WTC11 (cell line): ENCODE data around the gene EMC10. TPM values are rescaled to one million over a fixed set of nuclear protein-coding genes. Genes with fewer than 3 reads are reported as not detected.

Experiments
- ATAC-seq: fragments of 200-7000 bp; cut with Tn5 transposase; 2 replicates; pipeline ENCODE4 v1.10.0; 2021; ENCODE audit warnings: mild to moderate bottlenecking, moderate library complexity
- CTCF ChIA-PET: fragments of 300-600 bp; sonication (Branson Sonifier 250); formaldehyde crosslinking; loops from one replicate; lab custom pipeline; 2021; ENCODE audit warnings: antibody characterized with exemption; lab: Charles Lee
- POLR2A ChIA-PET: fragments of 350-600 bp; sonication (Branson Sonifier 250); formaldehyde crosslinking; loops from one replicate; lab custom pipeline; 2021; ENCODE audit warnings: antibody characterized with exemption; lab: Charles Lee
- DNase-seq: peaks from one replicate; pipeline ENCODE4 v3.0.0; 2021; ENCODE audit warnings: low spot score
- H3K27ac Mint-ChIP-seq: 2 replicates; pipeline ENCODE4 v1.8.0; 2021; ENCODE audit warnings: mixed read lengths
- H3K27me3 Mint-ChIP-seq: 2 replicates; pipeline ENCODE4 v1.8.0; 2021; ENCODE audit warnings: low read depth, mild to moderate bottlenecking, moderate library complexity, mixed read lengths
- H3K36me3 Mint-ChIP-seq: 2 replicates; pipeline ENCODE4 v1.8.0; 2021; ENCODE audit warnings: mixed read lengths
- H3K4me1 Mint-ChIP-seq: 2 replicates; pipeline ENCODE4 v1.8.0; 2022; ENCODE audit warnings: mixed read lengths
- H3K4me3 Mint-ChIP-seq: 2 replicates; pipeline ENCODE4 v1.8.0; 2021; ENCODE audit warnings: mild to moderate bottlenecking, moderate library complexity, mixed read lengths
- H3K9me3 Mint-ChIP-seq: 2 replicates; pipeline ENCODE4 v1.8.0; 2021; ENCODE audit warnings: mixed read lengths
- ARID4B ChIP-seq: sonication (generic); formaldehyde crosslinking; IDR thresholded peaks from 2 replicates; pipeline ENCODE4 v1.8.0; 2023; ENCODE audit warnings: missing genetic modification reagents, mild to moderate bottlenecking, borderline replicate concordance
- CTCF ChIP-seq: fragments of 200-600 bp; IDR thresholded peaks from 2 replicates; pipeline ENCODE4 v1.8.0; 2022; ENCODE audit warnings: antibody characterized with exemption
- ELF4 ChIP-seq: sonication (generic); formaldehyde crosslinking; IDR thresholded peaks from 2 replicates; pipeline ENCODE4 v1.8.1; 2022; ENCODE audit warnings: low read depth, mild to moderate bottlenecking, moderate library complexity, missing genetic modification reagents
- GRHL2 ChIP-seq: fragments of 250-450 bp; sonication (Bioruptor Pico); IDR thresholded peaks from 2 replicates; pipeline ENCODE4 v1.8.0; 2022; ENCODE audit warnings: mild to moderate bottlenecking, moderate library complexity; ENCODE audit not compliant: insufficient replicate concordance, severe bottlenecking
- HMGA2 ChIP-seq: fragments of 250-450 bp; sonication (Bioruptor Pico); IDR thresholded peaks from 2 replicates; pipeline ENCODE4 v1.4.0; 2021; ENCODE audit warnings: mild to moderate bottlenecking, moderate library complexity
- JAZF1 ChIP-seq: fragments of 250-450 bp; sonication (Bioruptor Pico); IDR thresholded peaks from 2 replicates; pipeline ENCODE4 v1.9.0; 2021; ENCODE audit warnings: moderate library complexity, mild to moderate bottlenecking, inconsistent platforms
- MYBL2 ChIP-seq: sonication (generic); formaldehyde crosslinking; IDR thresholded peaks from 2 replicates; pipeline ENCODE4 v1.8.1; 2023; ENCODE audit warnings: mild to moderate bottlenecking, moderate library complexity, missing genetic modification reagents
- SOX15 ChIP-seq: fragments of 250-450 bp; sonication (Bioruptor Pico); IDR thresholded peaks from 2 replicates; pipeline ENCODE4 v1.9.0; 2021; ENCODE audit warnings: mild to moderate bottlenecking
- ZNF138 ChIP-seq: sonication (generic); formaldehyde crosslinking; conservative IDR thresholded peaks from 2 replicates; pipeline ENCODE4 v1.8.1; 2022; ENCODE audit warnings: mild to moderate bottlenecking, moderate library complexity, missing genetic modification reagents
- ZNF671 ChIP-seq: fragments of 250-450 bp; sonication (Bioruptor Pico); IDR thresholded peaks from 2 replicates; pipeline ENCODE4 v1.8.0; 2021; ENCODE audit warnings: mild to moderate bottlenecking
- total RNA-seq: library from RNA; stranded (reverse); gene quantifications from 3 replicates; pipeline ENCODE4 v1.2.3, GENCODE V29; 2021
- TF ChIP-seq, protein P1 (sequence below): fragments of 250-450 bp; sonication (Bioruptor Pico); IDR thresholded peaks from 2 replicates; pipeline ENCODE4 v1.8.0; 2021; ENCODE audit warnings: mild to moderate bottlenecking
- TF ChIP-seq, protein P2 (sequence below): sonication (generic); formaldehyde crosslinking; IDR thresholded peaks from 2 replicates; pipeline ENCODE4 v1.8.1; 2023; ENCODE audit warnings: mild to moderate bottlenecking, moderate library complexity, missing genetic modification reagents

EMC10 gene
- total RNA-seq, 1 experiment from 2014 or later = 114 TPM

GRCh38 chr19:50516964-50517703 lies 40.8 kb downstream of the EMC10 start (continued):
- TF ChIP-seq, protein P1, sequence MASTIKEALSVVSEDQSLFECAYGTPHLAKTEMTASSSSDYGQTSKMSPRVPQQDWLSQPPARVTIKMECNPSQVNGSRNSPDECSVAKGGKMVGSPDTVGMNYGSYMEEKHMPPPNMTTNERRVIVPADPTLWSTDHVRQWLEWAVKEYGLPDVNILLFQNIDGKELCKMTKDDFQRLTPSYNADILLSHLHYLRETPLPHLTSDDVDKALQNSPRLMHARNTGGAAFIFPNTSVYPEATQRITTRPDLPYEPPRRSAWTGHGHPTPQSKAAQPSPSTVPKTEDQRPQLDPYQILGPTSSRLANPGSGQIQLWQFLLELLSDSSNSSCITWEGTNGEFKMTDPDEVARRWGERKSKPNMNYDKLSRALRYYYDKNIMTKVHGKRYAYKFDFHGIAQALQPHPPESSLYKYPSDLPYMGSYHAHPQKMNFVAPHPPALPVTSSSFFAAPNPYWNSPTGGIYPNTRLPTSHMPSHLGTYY = no peak
- TF ChIP-seq ZNF671 (CRISPR knock-in tag) (no peak), GRHL2 (no peak), HMGA2 (CRISPR knock-in tag) (no peak), MYBL2 (CRISPR knock-in tag) (no peak), ARID4B (CRISPR knock-in tag) (no peak)

GRCh38 chr19:50517704-50518075 lies 41.4 kb downstream of the EMC10 start:
- DNase-seq (no peak), ATAC-seq (no peak)
- Mint-ChIP-seq H3K9me3 (peaks cover 5% of the 10 kb centered on the region), H3K4me3 (no peak overlapping the region), H3K27me3 (peaks cover 25% of the 10 kb centered on the region), H3K27ac (no peak overlapping the region), H3K4me1 (peaks cover 5% of the 10 kb centered on the region; the same call in 1 of the 2 replicates), H3K36me3 (peaks cover 5% of the 10 kb centered on the region; the same call in 1 of the 2 replicates)
- no peak for TF ChIP-seq ZNF138
- no peak for TF ChIP-seq JAZF1 (CRISPR knock-in tag)
- no peak for TF ChIP-seq ELF4 (CRISPR knock-in tag)
- TF ChIP-seq, protein P2, sequence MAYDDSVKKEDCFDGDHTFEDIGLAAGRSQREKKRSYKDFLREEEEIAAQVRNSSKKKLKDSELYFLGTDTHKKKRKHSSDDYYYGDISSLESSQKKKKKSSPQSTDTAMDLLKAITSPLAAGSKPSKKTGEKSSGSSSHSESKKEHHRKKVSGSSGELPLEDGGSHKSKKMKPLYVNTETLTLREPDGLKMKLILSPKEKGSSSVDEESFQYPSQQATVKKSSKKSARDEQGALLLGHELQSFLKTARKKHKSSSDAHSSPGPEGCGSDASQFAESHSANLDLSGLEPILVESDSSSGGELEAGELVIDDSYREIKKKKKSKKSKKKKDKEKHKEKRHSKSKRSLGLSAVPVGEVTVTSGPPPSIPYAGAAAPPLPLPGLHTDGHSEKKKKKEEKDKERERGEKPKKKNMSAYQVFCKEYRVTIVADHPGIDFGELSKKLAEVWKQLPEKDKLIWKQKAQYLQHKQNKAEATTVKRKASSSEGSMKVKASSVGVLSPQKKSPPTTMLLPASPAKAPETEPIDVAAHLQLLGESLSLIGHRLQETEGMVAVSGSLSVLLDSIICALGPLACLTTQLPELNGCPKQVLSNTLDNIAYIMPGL = no peak
- no peak for TF ChIP-seq SOX15 (CRISPR knock-in tag)
- no peak for TF ChIP-seq CTCF
- ChIA-PET POLR2A (interaction anchor here (1.1 kb wide), 1 partner anchor 20 kb away, joined by 3 read pairs; no protein-coding TSS in a partner anchor), CTCF (interaction anchor here (1.0 to 4.3 kb wide), 10 partner anchors 9 to 287 kb away, joined by 3 to 55 read pairs (median 6); no protein-coding TSS in a partner anchor)
